K562 (cell line): ENCODE data around the gene ASCC1. TPM values are rescaled to one million over a fixed set of nuclear protein-coding genes. Genes with fewer than 3 reads are reported as not detected.

Experiments used
- ATAC-seq: fragments of 200-7000 bp; cut with Tn5 transposase; 3 replicates; pipeline ENCODE4 v1.9.1; 2020; ENCODE audit warnings: moderate library complexity
- BruUV-seq: library from RNA; stranded (reverse); fragments of 400-500 nt; replicated peaks from 2 replicates; lab custom pipeline; 2021; lab: Mats Ljungman, UMichigan
- CTCF ChIA-PET: fragments of 300-600 bp; formaldehyde crosslinking; extraction: SDS; loops from one replicate; lab custom pipeline; 2021; ENCODE audit warnings: low intra/inter-chr PET ratio; lab: Yijun Ruan, JAX
- POLR2A ChIA-PET: fragments of 300-600, 350-650 bp; sonication (Branson Sonifier 250); formaldehyde crosslinking; extraction: SDS; loops from one replicate; lab custom pipeline; 2021; ENCODE audit warnings: antibody characterized with exemption, inconsistent platforms; lab: Yijun Ruan, JAX
- DNase-seq, 4 experiments: peaks; one replicate each; pipeline versions ENCODE4 v3.0.0 to v3.0.0-alpha.2; 2011 to 2018; ENCODE audit warnings: low spot score in 3 of 4, mixed read lengths in 3 of 4; ENCODE audit errors: extremely low read depth in 1 of 4
- FAIRE-seq: peaks from 2 replicates; lab custom pipeline; 2011; peaks lifted over from hg19 to GRCh38; lab: Jason Lieb, UNC
- H2AFZ ChIP-seq: 2 replicates; pipeline ENCODE4 v1.6.0; 2011; ENCODE audit warnings: low read depth, low read length, control low read depth, inconsistent platforms
- H3K27ac ChIP-seq: fragments of 200-600 bp; 3 replicates; pipeline ENCODE4 v1.8.0; 2011; ENCODE audit warnings: low read depth, mild to moderate bottlenecking, control low read depth, inconsistent platforms, low read length, moderate library complexity, mixed read lengths; ENCODE audit errors: extremely low read depth
- H3K27me3 ChIP-seq, 2 experiments: fragments of 300-600 bp in 1 of 2; 2 replicates in 1 of 2; 3 replicates in 1 of 2; pipeline versions ENCODE4 v1.6.0 to v1.8.0; 2011; ENCODE audit warnings: inconsistent platforms in 2 of 2, low read length in 2 of 2, mild to moderate bottlenecking in 1 of 2, mixed read lengths in 1 of 2, moderate library complexity in 1 of 2; ENCODE audit not compliant: control insufficient read depth in 2 of 2, insufficient read depth in 2 of 2
- H3K36me3 ChIP-seq: fragments of 300-600 bp; 3 replicates; pipeline ENCODE4 v1.8.0; 2011; ENCODE audit warnings: mild to moderate bottlenecking, low read length, inconsistent platforms; ENCODE audit not compliant: control insufficient read depth, insufficient read depth
- H3K4me1 ChIP-seq, 2 experiments: fragments of 200-600 bp in 1 of 2; replicated peaks in 1 of 2; 2 replicates in 1 of 2; 3 replicates in 1 of 2; pipeline versions ENCODE4 v1.5.1 to v1.8.0; 2011; ENCODE audit warnings: inconsistent platforms in 2 of 2, low read length in 2 of 2, mild to moderate bottlenecking in 1 of 2, mixed read lengths in 1 of 2, moderate library complexity in 1 of 2; ENCODE audit not compliant: control insufficient read depth in 2 of 2, insufficient read depth in 2 of 2
- H3K4me2 ChIP-seq: 2 replicates; pipeline ENCODE4 v1.6.1; 2011; ENCODE audit warnings: low read length, control low read depth, inconsistent platforms, mixed read lengths; ENCODE audit not compliant: insufficient read depth
- H3K4me3 ChIP-seq: fragments of 200-600 bp; sonication (generic), shearing (Covaris generic); 2 replicates; pipeline ENCODE4 v1.5.1; 2016; ENCODE audit warnings: control low read depth, inconsistent platforms
- H3K79me2 ChIP-seq: fragments of 200-600 bp; 3 replicates; pipeline ENCODE4 v1.8.0; 2011; ENCODE audit warnings: low read length, inconsistent platforms; ENCODE audit not compliant: control insufficient read depth, insufficient read depth
- H3K9ac ChIP-seq, 2 experiments: 2 replicates each; pipeline versions ENCODE4 v1.6.0 to v1.6.1; 2011; ENCODE audit warnings: low read depth in 2 of 2, low read length in 2 of 2, control low read depth in 1 of 2, inconsistent platforms in 1 of 2, mild to moderate bottlenecking in 1 of 2, mixed read lengths in 1 of 2; ENCODE audit not compliant: insufficient read depth in 1 of 2
- H3K9me1 ChIP-seq: one replicate; pipeline ENCODE4 v1.6.0; 2011; ENCODE audit warnings: inconsistent platforms, mild to moderate bottlenecking, low read length, moderate library complexity; ENCODE audit not compliant: control insufficient read depth, insufficient read depth
- H3K9me3 ChIP-seq: replicated peaks from 2 replicates; pipeline ENCODE4 v1.5.1; 2011; ENCODE audit warnings: low read depth, low read length, inconsistent platforms; ENCODE audit not compliant: control insufficient read depth, insufficient read depth
- H4K20me1 ChIP-seq: replicated peaks from 2 replicates; pipeline ENCODE4 v1.6.1; 2011; ENCODE audit warnings: low read length, inconsistent platforms, mixed read lengths; ENCODE audit not compliant: control insufficient read depth, insufficient read depth
- CXXC5 ChIP-seq: fragments of 250-450 bp; sonication (Bioruptor Pico); IDR thresholded peaks from 2 replicates; pipeline ENCODE4 v1.8.0; 2022; ENCODE audit warnings: inconsistent platforms, mild to moderate bottlenecking, moderate library complexity
- KDM2B ChIP-seq: fragments of 250-450 bp; sonication (Bioruptor Pico); IDR thresholded peaks from 2 replicates; pipeline ENCODE4 v1.8.0; 2021; ENCODE audit warnings: mild to moderate bottlenecking, moderate library complexity
- MYC ChIP-seq, 2 experiments: fragments of 250-450 bp in 1 of 2; sonication (Bioruptor Pico) in 1 of 2; IDR thresholded peaks; 2 replicates each; pipeline versions ENCODE4 v1.5.1 to v1.6.1; 2012 to 2021; ENCODE audit warnings: low read depth in 2 of 2, borderline replicate concordance in 1 of 2, improper control_type of control experiment in 1 of 2, low read length in 1 of 2, mild to moderate bottlenecking in 1 of 2, moderate library complexity in 1 of 2
- SRSF9 ChIP-seq: fragments of 200-400 bp; formaldehyde crosslinking; IDR thresholded peaks from 2 replicates; pipeline ENCODE4 v1.6.1; 2017; ENCODE audit warnings: low read depth, low read length, borderline replicate concordance
- TCF7 ChIP-seq: sonication (generic); IDR thresholded peaks from 2 replicates; pipeline ENCODE4 v1.6.1; 2016; ENCODE audit warnings: antibody characterized with exemption, borderline replicate concordance
- ZBTB7A ChIP-seq: IDR thresholded peaks from 2 replicates; pipeline ENCODE4 v1.6.1; 2011; ENCODE audit warnings: low read depth, mild to moderate bottlenecking, low read length, moderate library complexity, borderline replicate concordance; ENCODE audit not compliant: control insufficient read depth
- WGBS: fragments of 100-300 bp; shearing (Covaris generic); methylation state at CpG from one replicate; pipeline ENCODE4 v1.1.6; 2016; ENCODE audit warnings: low coverage, mixed read lengths; ENCODE audit not compliant: insufficient coverage; ENCODE audit errors: missing lambda C conversion rate; 5-methylcytosine and 5-hydroxymethylcytosine counted together
- in situ Hi-C: fragments of 300-500 bp; cut with MboI; formaldehyde crosslinking; loops from 4 replicates; pipeline ENCODE4 v1.15.0; 2018; ENCODE audit warnings: inconsistent platforms, mixed read lengths
- intact Hi-C: fragments of 100-400 bp; cut with micrococcal nuclease; formaldehyde crosslinking; loops from 2 replicates; pipeline ENCODE4 v1.14.2; 2022
- polyA plus RNA-seq, 8 experiments: library from polyadenylated mRNA; depleted of rRNA in 4 of 8; stranded (reverse) in 5 of 8; unstranded in 3 of 8; fragments of >200 nt; fragmentation: Nextera tagmentation in 2 of 8; fragmentation: Illumina TruSeq in 1 of 8; extraction: Ambion mirVana in 2 of 8; extraction: Trizol in 1 of 8; gene quantifications; 2 replicates each; pipeline versions ENCODE4 v1.2.1 to v1.2.3, GENCODE V29; 2011 to 2014; ENCODE audit warnings: inconsistent platforms in 1 of 8, missing spikeins in 1 of 8
- total RNA-seq, 7 experiments: library from RNA; depleted of rRNA in 6 of 7; stranded (reverse); fragments of >200 nt in 6 of 7; fragmentation: Illumina TruSeq in 2 of 7; extraction: Trizol in 2 of 7; gene quantifications; 2 replicates each; pipeline versions ENCODE4 v1.2.1 to v1.2.3, GENCODE V29; 2011 to 2021; ENCODE audit warnings: low replicate concordance in 1 of 7
- TF ChIP-seq, protein P1 (sequence below): sonication (generic); formaldehyde crosslinking; IDR thresholded peaks from 2 replicates; pipeline ENCODE4 v1.8.0; 2022; ENCODE audit warnings: missing genetic modification reagents, mild to moderate bottlenecking, borderline replicate concordance

Gene ASCC1
- total and polyA plus RNA-seq, 9 of the 15 experiments (the other 6 are each of a cell fraction or from before 2014, with no cell fraction given), result 31.7 to 73.3 (median 52.8) TPM

DNA sequence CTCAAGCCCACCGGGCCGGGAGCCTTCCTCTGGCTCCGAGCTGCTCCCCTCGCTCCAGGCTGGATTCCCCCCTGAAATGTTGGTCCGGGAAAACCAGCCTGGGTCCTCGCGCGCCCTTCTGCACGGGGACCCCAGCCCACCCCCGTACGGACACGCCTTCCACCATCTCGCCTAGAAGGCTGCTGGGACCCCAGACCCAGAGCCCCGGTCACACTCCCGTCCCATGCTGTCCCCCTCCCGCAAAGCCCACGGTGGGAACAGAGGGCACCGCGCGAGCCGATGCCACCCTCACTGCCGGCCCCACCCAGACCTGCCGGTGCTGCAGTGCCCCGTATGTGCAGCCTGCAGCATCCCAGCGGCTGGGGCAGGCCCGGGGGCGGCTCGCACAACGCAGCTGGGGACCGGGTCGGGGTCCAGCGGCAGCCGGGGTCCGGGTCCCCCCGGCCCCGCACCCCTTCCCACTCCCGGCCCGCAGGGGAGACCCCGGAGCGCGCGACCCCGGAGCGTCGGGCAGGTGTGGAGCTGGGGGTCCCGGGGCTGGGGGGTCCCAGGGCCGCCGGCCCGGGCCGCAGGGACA, 128.6 kb downstream of the ASCC1 start:
- TF ChIP-seq TCF7 (no peak), SRSF9 (no peak), MYC (IDR thresholded peaks at IDR 0.05; ENCODE audit: low read depth, low read length) (no peak), MYC (CRISPR knock-in tag; IDR thresholded peaks at IDR 0.05; ENCODE audit: borderline replicate concordance, low read depth) (no peak), ZBTB7A (peak; percentile 20; the same call in 1 of the 2 replicates), KDM2B (no peak), CXXC5 (CRISPR knock-in tag) (no peak)
- TF ChIP-seq, protein P1, sequence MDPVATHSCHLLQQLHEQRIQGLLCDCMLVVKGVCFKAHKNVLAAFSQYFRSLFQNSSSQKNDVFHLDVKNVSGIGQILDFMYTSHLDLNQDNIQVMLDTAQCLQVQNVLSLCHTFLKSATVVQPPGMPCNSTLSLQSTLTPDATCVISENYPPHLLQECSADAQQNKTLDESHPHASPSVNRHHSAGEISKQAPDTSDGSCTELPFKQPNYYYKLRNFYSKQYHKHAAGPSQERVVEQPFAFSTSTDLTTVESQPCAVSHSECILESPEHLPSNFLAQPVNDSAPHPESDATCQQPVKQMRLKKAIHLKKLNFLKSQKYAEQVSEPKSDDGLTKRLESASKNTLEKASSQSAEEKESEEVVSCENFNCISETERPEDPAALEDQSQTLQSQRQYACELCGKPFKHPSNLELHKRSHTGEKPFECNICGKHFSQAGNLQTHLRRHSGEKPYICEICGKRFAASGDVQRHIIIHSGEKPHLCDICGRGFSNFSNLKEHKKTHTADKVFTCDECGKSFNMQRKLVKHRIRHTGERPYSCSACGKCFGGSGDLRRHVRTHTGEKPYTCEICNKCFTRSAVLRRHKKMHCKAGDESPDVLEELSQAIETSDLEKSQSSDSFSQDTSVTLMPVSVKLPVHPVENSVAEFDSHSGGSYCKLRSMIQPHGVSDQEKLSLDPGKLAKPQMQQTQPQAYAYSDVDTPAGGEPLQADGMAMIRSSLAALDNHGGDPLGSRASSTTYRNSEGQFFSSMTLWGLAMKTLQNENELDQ (CRISPR knock-in tag), result no peak
- TF ChIP-seq, all 486 proteins: peak for 1
- Histone ChIP-seq H2AFZ (no peak overlapping the region), H4K20me1 (no peaks in the 10 kb centered on the region), H3K9ac (no peak overlapping the region), H3K27ac (no peak overlapping the region), H3K79me2 (no peaks in the 10 kb centered on the region), H3K27me3 (no peaks in the 10 kb centered on the region), H3K4me1 (peaks cover 2 to 28% of the 10 kb centered on the region in 2 experiments; a peak in 4 of 5 replicates), H3K36me3 (no peaks in the 10 kb centered on the region), H3K4me3 (no peak overlapping the region), H3K4me2 (no peak overlapping the region), H3K9me3 (no peaks in the 10 kb centered on the region), H3K9me1 (no peaks in the 10 kb centered on the region)
- POLR2A ChIA-PET, result interaction anchor here (1.1 kb wide), 1 partner anchor 39 kb away, joined by 3 read pairs; no protein-coding TSS in a partner anchor
- 74% methylated on average over 19 of the region's 50 CpGs for WGBS
- BruUV-seq, result no TSS peak
- no peak for FAIRE-seq
- CTCF ChIA-PET, result no interaction called here
- no peak for DNase-seq
- in situ Hi-C loops (no loop called here), intact Hi-C loops (no loop called here)
- no peak for ATAC-seq
